Right lobe of liver (tissue), 6 donors: Measurements from ENCODE around the gene MEAF6. TPM values are rescaled to one million over a fixed set of nuclear protein-coding genes. Genes with fewer than 3 reads are reported as not detected.

Source experiments
- ATAC-seq, 4 donors: fragments of 200-7000 bp; cut with Tn5 transposase; one replicate each; pipeline ENCODE4 v1.9.1; 2020; ENCODE audit warnings: mild to moderate bottlenecking in 4 of 4, moderate library complexity in 4 of 4
- DNase-seq, 3 donors: peaks; one replicate each; pipeline ENCODE4 v3.0.0-alpha.2; 2020
- H3K27ac ChIP-seq, 3 donors: fragments of 200-600 bp; one replicate each; pipeline ENCODE4 v1.8.0; 2022
- H3K27me3 ChIP-seq, 2 donors: fragments of 200-600 bp; one replicate each; pipeline ENCODE4 v1.8.0; 2022
- H3K36me3 ChIP-seq, 4 donors: fragments of 200-600 bp; sonication (generic) in 1 of 4; one replicate each; pipeline versions ENCODE4 v1.5.1 to v1.8.0; 2017 to 2022; ENCODE audit warnings: control low read depth in 1 of 4
- H3K4me1 ChIP-seq, 4 donors: fragments of 200-600 bp; sonication (generic) in 1 of 4; one replicate each; pipeline versions ENCODE4 v1.5.1 to v1.8.0; 2017 to 2022; ENCODE audit warnings: control low read depth in 1 of 4
- H3K4me3 ChIP-seq, 3 donors: fragments of 200-600 bp; one replicate each; pipeline ENCODE4 v1.8.0; 2022
- H3K9me3 ChIP-seq, 4 donors: fragments of 200-600 bp; sonication (generic) in 1 of 4; one replicate each; pipeline versions ENCODE4 v1.5.1 to v1.8.0; 2017 to 2022; ENCODE audit warnings: control low read depth in 1 of 4
- POLR2A ChIP-seq: fragments of 450-650 bp; IDR thresholded peaks from one replicate; pipeline ENCODE4 v1.6.1; 2017; ENCODE audit warnings: antibody characterized with exemption, mild to moderate bottlenecking
- whole genome bisulfite sequencing: methylation state at CpG from one replicate; pipeline ENCODE4 v1.1.6; 2018; ENCODE audit warnings: low coverage, low lambda C conversion rate; ENCODE audit not compliant: insufficient coverage; ENCODE audit errors: missing lambda C conversion rate; 5-methylcytosine and 5-hydroxymethylcytosine counted together
- intact Hi-C, 2 donors: fragments of 100-400 bp; cut with DNase I; formaldehyde crosslinking; loops; one replicate each; pipeline versions ENCODE4 v1.11.2 to v1.14.1; 2022
- total RNA-seq, 6 experiments: library from RNA; depleted of rRNA in 2 of 6; stranded (reverse); fragments of >200 nt in 2 of 6; fragmentation: NEBNext Ultra II Directional in 3 of 6; extraction: Animal tissue kit (Norgen Biotek cat#: 25700) in 3 of 6; gene quantifications; one replicate each; pipeline versions ENCODE4 v1.1.0 to v1.2.4, GENCODE V29; 2016 to 2023
- TF ChIP-seq, protein P1 (sequence below), 4 donors: fragments of 200-600 bp in 3 of 4; fragments of 450-650 bp in 1 of 4; IDR thresholded peaks; one replicate each; pipeline versions ENCODE4 v1.5.1 to v1.8.0; 2016 to 2022; ENCODE audit warnings: antibody characterized with exemption in 4 of 4, mild to moderate bottlenecking in 2 of 4
- donor health status: DM: no; HTN: yes; CAD: no.
- donor health status: DM: no; HTN: no; CAD: no.
- donor health status: DM: no; HTN: no; CAD: no.
- donor health status: DM: no; HTN: yes; CAD: no.
- donor health status: DM: no; HTN: yes; CAD: no.

The MEAF6 gene
- total RNA-seq, 6 experiments from 2014 or later: 12.9 to 55.9 (median 32.8) TPM

- H3K27ac ChIP-seq: peak overlapping the region; percentile 94 to 100 (median 98)
- H3K36me3 ChIP-seq: peaks cover 23 to 49% (median 29%) of the 10 kb centered on the region in 4 donors
- ATAC-seq (no peak), DNase-seq (peak in 1 of 3 donors; percentile 39)
- TF ChIP-seq POLR2A: no peak
- TF ChIP-seq, protein P1, sequence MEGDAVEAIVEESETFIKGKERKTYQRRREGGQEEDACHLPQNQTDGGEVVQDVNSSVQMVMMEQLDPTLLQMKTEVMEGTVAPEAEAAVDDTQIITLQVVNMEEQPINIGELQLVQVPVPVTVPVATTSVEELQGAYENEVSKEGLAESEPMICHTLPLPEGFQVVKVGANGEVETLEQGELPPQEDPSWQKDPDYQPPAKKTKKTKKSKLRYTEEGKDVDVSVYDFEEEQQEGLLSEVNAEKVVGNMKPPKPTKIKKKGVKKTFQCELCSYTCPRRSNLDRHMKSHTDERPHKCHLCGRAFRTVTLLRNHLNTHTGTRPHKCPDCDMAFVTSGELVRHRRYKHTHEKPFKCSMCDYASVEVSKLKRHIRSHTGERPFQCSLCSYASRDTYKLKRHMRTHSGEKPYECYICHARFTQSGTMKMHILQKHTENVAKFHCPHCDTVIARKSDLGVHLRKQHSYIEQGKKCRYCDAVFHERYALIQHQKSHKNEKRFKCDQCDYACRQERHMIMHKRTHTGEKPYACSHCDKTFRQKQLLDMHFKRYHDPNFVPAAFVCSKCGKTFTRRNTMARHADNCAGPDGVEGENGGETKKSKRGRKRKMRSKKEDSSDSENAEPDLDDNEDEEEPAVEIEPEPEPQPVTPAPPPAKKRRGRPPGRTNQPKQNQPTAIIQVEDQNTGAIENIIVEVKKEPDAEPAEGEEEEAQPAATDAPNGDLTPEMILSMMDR (IDR thresholded peaks at IDR 0.05): no peak
- no peaks in the 10 kb centered on the region for H3K9me3 ChIP-seq
- WGBS: 68% methylated on average over 8 of the region's 8 CpGs
- H3K4me1 ChIP-seq: peaks cover 0 to 59% (median 24%) of the 10 kb centered on the region in 4 donors
- no peaks in the 10 kb centered on the region for H3K27me3 ChIP-seq
- peak overlapping the region in 2 of 3 donors; percentile 85 to 86 for H3K4me3 ChIP-seq
- intact Hi-C loops: no loop called here
Measured at GRCh38 chr1:37478451-37478881, 36.1 kb downstream of the MEAF6 start.

- H3K36me3 ChIP-seq: peaks cover 19 to 44% (median 26%) of the 10 kb centered on the region in 4 donors
- H3K4me1 ChIP-seq: peaks cover 0 to 63% (median 24%) of the 10 kb centered on the region in 4 donors
- H3K27me3 ChIP-seq: no peaks in the 10 kb centered on the region
- no peak for ATAC-seq
- WGBS: 66% methylated on average over 3 of the region's 5 CpGs
- H3K4me3 ChIP-seq: peak overlapping the region in 2 of 3 donors; percentile 85 to 86
- peak in 1 of 3 donors; percentile 46 for DNase-seq
- H3K27ac ChIP-seq: peak overlapping the region; percentile 94 to 100 (median 98)
- TF ChIP-seq, protein P1 (IDR thresholded peaks at IDR 0.05): no peak
- TF ChIP-seq POLR2A: peak; percentile 6
- intact Hi-C loops: no loop called here
- no peaks in the 10 kb centered on the region for H3K9me3 ChIP-seq
Measured at GRCh38 chr1:37477946-37478345, 36.6 kb downstream of the MEAF6 start.

- peak in 2 of 4 donors; percentile 0 to 27 for ATAC-seq
- TF ChIP-seq, protein P1 (IDR thresholded peaks at IDR 0.05): no peak
- TF ChIP-seq POLR2A: peak; percentile 19
- 3% methylated on average over 3 of the region's 10 CpGs for WGBS
- Histone ChIP-seq H3K4me1 (peaks cover 0 to 63% (median 24%) of the 10 kb centered on the region in 4 donors), H3K27ac (peak overlapping the region; percentile 94 to 100 (median 98)), H3K36me3 (peaks cover 15 to 38% (median 22%) of the 10 kb centered on the region in 4 donors), H3K27me3 (no peaks in the 10 kb centered on the region), H3K4me3 (peak overlapping the region; percentile 3 to 86 (median 85)), H3K9me3 (no peaks in the 10 kb centered on the region)
- DNase-seq: peak; percentile 55 to 83 (median 68)
- intact Hi-C loops: no loop called here
Measured at GRCh38 chr1:37477198-37477931, 37.2 kb downstream of the MEAF6 start.

DNA sequence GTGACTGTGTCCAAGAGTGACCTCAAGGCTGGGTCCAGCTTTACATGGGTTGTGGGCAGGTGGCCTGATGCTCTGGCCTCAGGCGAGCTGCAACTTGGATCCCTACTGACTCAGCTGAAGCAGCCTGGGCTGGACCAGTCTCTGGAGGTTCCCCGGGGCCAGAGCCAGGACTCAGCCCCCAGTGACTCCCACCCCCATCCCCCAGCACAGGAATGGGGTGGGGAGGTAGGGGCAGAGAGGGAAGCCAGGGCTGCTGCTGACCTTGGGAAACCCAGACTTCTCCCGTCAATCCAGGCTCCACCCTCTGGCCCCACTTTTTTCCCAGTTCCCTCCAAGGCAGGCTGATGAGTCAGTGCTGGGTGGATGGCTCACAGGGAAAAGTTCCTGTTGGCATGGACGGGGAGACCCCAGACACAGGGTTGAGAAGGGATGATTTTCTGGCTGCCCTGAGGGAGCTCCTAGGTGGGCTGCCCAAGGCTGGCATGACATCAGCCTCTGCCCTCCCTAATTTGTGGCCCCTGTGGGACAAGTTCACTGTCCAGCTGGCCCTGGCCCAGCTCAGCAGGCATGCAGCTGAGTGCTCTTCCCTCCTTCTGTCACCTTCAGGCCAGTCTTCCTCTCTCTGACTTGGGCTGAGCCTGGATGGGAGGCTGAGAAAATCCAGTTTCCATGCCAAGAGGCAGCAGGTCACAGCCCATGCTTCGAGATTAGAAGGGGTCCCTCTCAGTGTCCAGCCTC lies 37.9 kb downstream of the MEAF6 start:
- intact Hi-C loops: no loop called here
- TF ChIP-seq POLR2A: peak; percentile 58
- TF ChIP-seq, protein P1 (IDR thresholded peaks at IDR 0.05): no peak
- Histone ChIP-seq H3K9me3 (no peaks in the 10 kb centered on the region), H3K4me1 (peaks cover 0 to 69% (median 24%) of the 10 kb centered on the region in 4 donors), H3K27ac (peak overlapping the region; percentile 94 to 100 (median 98)), H3K36me3 (peaks cover 10 to 30% (median 16%) of the 10 kb centered on the region in 4 donors), H3K4me3 (peak overlapping the region; percentile 79 to 86 (median 85)), H3K27me3 (no peaks in the 10 kb centered on the region)
- ATAC-seq (peak in 1 of 4 donors; percentile 20), DNase-seq (peak; percentile 55 to 75 (median 59))
- WGBS: 0% methylated on average over 3 of the region's 5 CpGs
